ENCODE measurements around the gene KLF6. TPM values are rescaled to one million over a fixed set of nuclear protein-coding genes. Genes with fewer than 3 reads are reported as not detected.

The KLF6 gene
- total and polyA plus RNA-seq, 2 experiments from 2014 or later = 19.6 to 35.4 TPM

- Histone ChIP-seq H3K79me2 (replicated peaks; ENCODE audit: insufficient read depth) (no peaks in the 10 kb centered on the region), H4K20me1 (replicated peaks; ENCODE audit: insufficient read depth) (no peaks in the 10 kb centered on the region), H3F3A (replicated peaks; ENCODE audit: low read depth) (no peaks in the 10 kb centered on the region), H2AFZ (no peak overlapping the region), H3K36me3 (ENCODE audit: insufficient read depth) (no peaks in the 10 kb centered on the region), H3K9me2 (ENCODE audit: insufficient read depth) (peaks cover 6% of the 10 kb centered on the region; the same call in 1 of the 2 replicates), H3K27ac (ENCODE audit: low read depth) (no peak overlapping the region), H3K4me2 (no peak overlapping the region), H3K4me1 (ENCODE audit: insufficient read depth) (peaks cover 8% of the 10 kb centered on the region), H3K27me3 (ENCODE audit: insufficient read depth) (no peaks in the 10 kb centered on the region), H3K4me3 (no peak overlapping the region)
- Mint-ChIP-seq H3K4me3 (no peak overlapping the region), H3K4me1 (peaks cover 15% of the 10 kb centered on the region), H3K27ac (no peak overlapping the region), H3K27me3 (ENCODE audit: insufficient read depth, low read depth, poor library complexity) (peaks cover 7% of the 10 kb centered on the region), H3K36me3 (ENCODE audit: low read depth) (no peaks in the 10 kb centered on the region), H3K9me3 (peaks cover 2% of the 10 kb centered on the region; the same call in 2 of the 3 replicates)
- ATAC-seq = no peak
- TF ChIP-seq NANOG (IDR thresholded peaks at IDR 0.05; ENCODE audit: borderline replicate concordance) (no peak), JUNB (IDR thresholded peaks at IDR 0.05; ENCODE audit: unreplicated experiment) (no peak), ZNF331 (CRISPR knock-in tag; IDR thresholded peaks at IDR 0.05; ENCODE audit: low read depth) (no peak), EZH2phosphoT487 (IDR thresholded peaks at IDR 0.05; ENCODE audit: unreplicated experiment) (no peak), ZNF114 (CRISPR knock-in tag; IDR thresholded peaks at IDR 0.05) (no peak), CREB1 (CRISPR knock-in tag; IDR thresholded peaks at IDR 0.05; ENCODE audit: low read depth) (no peak), POLR2AphosphoS5 (IDR thresholded peaks at IDR 0.05; ENCODE audit: low read depth) (no peak), EZH2 (IDR thresholded peaks at IDR 0.05; ENCODE audit: low read depth, unreplicated experiment) (no peak), STAT1 (IDR thresholded peaks at IDR 0.05; ENCODE audit: unreplicated experiment) (no peak)
- TF ChIP-seq, protein P1, sequence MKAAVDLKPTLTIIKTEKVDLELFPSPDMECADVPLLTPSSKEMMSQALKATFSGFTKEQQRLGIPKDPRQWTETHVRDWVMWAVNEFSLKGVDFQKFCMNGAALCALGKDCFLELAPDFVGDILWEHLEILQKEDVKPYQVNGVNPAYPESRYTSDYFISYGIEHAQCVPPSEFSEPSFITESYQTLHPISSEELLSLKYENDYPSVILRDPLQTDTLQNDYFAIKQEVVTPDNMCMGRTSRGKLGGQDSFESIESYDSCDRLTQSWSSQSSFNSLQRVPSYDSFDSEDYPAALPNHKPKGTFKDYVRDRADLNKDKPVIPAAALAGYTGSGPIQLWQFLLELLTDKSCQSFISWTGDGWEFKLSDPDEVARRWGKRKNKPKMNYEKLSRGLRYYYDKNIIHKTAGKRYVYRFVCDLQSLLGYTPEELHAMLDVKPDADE (IDR thresholded peaks at IDR 0.05) = no peak
- TF ChIP-seq, protein P2, sequence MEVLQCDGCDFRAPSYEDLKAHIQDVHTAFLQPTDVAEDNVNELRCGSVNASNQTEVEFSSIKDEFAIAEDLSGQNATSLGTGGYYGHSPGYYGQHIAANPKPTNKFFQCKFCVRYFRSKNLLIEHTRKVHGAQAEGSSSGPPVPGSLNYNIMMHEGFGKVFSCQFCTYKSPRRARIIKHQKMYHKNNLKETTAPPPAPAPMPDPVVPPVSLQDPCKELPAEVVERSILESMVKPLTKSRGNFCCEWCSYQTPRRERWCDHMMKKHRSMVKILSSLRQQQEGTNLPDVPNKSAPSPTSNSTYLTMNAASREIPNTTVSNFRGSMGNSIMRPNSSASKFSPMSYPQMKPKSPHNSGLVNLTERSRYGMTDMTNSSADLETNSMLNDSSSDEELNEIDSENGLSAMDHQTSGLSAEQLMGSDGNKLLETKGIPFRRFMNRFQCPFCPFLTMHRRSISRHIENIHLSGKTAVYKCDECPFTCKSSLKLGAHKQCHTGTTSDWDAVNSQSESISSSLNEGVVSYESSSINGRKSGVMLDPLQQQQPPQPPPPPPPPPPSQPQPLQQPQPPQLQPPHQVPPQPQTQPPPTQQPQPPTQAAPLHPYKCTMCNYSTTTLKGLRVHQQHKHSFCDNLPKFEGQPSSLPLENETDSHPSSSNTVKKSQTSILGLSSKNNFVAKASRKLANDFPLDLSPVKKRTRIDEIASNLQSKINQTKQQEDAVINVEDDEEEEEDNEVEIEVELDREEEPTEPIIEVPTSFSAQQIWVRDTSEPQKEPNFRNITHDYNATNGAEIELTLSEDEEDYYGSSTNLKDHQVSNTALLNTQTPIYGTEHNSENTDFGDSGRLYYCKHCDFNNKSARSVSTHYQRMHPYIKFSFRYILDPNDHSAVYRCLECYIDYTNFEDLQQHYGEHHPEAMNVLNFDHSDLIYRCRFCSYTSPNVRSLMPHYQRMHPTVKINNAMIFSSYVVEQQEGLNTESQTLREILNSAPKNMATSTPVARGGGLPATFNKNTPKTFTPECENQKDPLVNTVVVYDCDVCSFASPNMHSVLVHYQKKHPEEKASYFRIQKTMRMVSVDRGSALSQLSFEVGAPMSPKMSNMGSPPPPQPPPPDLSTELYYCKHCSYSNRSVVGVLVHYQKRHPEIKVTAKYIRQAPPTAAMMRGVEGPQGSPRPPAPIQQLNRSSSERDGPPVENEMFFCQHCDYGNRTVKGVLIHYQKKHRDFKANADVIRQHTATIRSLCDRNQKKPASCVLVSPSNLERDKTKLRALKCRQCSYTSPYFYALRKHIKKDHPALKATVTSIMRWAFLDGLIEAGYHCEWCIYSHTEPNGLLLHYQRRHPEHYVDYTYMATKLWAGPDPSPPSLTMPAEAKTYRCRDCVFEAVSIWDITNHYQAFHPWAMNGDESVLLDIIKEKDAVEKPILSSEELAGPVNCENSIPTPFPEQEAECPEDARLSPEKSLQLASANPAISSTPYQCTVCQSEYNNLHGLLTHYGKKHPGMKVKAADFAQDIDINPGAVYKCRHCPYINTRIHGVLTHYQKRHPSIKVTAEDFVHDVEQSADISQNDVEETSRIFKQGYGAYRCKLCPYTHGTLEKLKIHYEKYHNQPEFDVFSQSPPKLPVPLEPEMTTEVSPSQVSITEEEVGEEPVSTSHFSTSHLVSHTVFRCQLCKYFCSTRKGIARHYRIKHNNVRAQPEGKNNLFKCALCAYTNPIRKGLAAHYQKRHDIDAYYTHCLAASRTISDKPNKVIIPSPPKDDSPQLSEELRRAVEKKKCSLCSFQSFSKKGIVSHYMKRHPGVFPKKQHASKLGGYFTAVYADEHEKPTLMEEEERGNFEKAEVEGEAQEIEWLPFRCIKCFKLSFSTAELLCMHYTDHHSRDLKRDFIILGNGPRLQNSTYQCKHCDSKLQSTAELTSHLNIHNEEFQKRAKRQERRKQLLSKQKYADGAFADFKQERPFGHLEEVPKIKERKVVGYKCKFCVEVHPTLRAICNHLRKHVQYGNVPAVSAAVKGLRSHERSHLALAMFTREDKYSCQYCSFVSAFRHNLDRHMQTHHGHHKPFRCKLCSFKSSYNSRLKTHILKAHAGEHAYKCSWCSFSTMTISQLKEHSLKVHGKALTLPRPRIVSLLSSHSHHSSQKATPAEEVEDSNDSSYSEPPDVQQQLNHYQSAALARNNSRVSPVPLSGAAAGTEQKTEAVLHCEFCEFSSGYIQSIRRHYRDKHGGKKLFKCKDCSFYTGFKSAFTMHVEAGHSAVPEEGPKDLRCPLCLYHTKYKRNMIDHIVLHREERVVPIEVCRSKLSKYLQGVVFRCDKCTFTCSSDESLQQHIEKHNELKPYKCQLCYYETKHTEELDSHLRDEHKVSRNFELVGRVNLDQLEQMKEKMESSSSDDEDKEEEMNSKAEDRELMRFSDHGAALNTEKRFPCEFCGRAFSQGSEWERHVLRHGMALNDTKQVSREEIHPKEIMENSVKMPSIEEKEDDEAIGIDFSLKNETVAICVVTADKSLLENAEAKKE (CRISPR knock-in tag; IDR thresholded peaks at IDR 0.05) = no peak
- TF ChIP-seq, protein P3, sequence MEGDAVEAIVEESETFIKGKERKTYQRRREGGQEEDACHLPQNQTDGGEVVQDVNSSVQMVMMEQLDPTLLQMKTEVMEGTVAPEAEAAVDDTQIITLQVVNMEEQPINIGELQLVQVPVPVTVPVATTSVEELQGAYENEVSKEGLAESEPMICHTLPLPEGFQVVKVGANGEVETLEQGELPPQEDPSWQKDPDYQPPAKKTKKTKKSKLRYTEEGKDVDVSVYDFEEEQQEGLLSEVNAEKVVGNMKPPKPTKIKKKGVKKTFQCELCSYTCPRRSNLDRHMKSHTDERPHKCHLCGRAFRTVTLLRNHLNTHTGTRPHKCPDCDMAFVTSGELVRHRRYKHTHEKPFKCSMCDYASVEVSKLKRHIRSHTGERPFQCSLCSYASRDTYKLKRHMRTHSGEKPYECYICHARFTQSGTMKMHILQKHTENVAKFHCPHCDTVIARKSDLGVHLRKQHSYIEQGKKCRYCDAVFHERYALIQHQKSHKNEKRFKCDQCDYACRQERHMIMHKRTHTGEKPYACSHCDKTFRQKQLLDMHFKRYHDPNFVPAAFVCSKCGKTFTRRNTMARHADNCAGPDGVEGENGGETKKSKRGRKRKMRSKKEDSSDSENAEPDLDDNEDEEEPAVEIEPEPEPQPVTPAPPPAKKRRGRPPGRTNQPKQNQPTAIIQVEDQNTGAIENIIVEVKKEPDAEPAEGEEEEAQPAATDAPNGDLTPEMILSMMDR (conservative IDR thresholded peaks at IDR 0.05; ENCODE audit: low read depth in 2 of 2) = no peak
- TF ChIP-seq, protein P4, sequence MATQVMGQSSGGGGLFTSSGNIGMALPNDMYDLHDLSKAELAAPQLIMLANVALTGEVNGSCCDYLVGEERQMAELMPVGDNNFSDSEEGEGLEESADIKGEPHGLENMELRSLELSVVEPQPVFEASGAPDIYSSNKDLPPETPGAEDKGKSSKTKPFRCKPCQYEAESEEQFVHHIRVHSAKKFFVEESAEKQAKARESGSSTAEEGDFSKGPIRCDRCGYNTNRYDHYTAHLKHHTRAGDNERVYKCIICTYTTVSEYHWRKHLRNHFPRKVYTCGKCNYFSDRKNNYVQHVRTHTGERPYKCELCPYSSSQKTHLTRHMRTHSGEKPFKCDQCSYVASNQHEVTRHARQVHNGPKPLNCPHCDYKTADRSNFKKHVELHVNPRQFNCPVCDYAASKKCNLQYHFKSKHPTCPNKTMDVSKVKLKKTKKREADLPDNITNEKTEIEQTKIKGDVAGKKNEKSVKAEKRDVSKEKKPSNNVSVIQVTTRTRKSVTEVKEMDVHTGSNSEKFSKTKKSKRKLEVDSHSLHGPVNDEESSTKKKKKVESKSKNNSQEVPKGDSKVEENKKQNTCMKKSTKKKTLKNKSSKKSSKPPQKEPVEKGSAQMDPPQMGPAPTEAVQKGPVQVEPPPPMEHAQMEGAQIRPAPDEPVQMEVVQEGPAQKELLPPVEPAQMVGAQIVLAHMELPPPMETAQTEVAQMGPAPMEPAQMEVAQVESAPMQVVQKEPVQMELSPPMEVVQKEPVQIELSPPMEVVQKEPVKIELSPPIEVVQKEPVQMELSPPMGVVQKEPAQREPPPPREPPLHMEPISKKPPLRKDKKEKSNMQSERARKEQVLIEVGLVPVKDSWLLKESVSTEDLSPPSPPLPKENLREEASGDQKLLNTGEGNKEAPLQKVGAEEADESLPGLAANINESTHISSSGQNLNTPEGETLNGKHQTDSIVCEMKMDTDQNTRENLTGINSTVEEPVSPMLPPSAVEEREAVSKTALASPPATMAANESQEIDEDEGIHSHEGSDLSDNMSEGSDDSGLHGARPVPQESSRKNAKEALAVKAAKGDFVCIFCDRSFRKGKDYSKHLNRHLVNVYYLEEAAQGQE (IDR thresholded peaks at IDR 0.05; ENCODE audit: unreplicated experiment) = no peak
- DNase-seq (ENCODE audit: low spot score) = no peak
Measured at GRCh38 chr10:3746634-3747033, 38.4 kb downstream of the KLF6 start.
